SU-DHL-6 (cell line): Measurements from ENCODE around the gene ATG9B.

Experiments
- EZH2phosphoT487 ChIP-seq: fragments of 200-600 bp; sonication (generic), shearing (Covaris generic); conservative IDR thresholded peaks from 2 replicates; pipeline ENCODE4 v1.6.1; 2018; ENCODE audit warnings: mild to moderate bottlenecking, antibody characterized with exemption, low read length, moderate library complexity, mixed read lengths
- TF ChIP-seq, protein P1 (sequence below): fragments of 200-600 bp; sonication (generic); IDR thresholded peaks from one replicate; pipeline ENCODE4 v1.5.1; 2017; ENCODE audit warnings: antibody characterized with exemption, mild to moderate bottlenecking, low read length, moderate library complexity; ENCODE audit not compliant: insufficient read depth, poor library complexity, severe bottlenecking

DNA sequence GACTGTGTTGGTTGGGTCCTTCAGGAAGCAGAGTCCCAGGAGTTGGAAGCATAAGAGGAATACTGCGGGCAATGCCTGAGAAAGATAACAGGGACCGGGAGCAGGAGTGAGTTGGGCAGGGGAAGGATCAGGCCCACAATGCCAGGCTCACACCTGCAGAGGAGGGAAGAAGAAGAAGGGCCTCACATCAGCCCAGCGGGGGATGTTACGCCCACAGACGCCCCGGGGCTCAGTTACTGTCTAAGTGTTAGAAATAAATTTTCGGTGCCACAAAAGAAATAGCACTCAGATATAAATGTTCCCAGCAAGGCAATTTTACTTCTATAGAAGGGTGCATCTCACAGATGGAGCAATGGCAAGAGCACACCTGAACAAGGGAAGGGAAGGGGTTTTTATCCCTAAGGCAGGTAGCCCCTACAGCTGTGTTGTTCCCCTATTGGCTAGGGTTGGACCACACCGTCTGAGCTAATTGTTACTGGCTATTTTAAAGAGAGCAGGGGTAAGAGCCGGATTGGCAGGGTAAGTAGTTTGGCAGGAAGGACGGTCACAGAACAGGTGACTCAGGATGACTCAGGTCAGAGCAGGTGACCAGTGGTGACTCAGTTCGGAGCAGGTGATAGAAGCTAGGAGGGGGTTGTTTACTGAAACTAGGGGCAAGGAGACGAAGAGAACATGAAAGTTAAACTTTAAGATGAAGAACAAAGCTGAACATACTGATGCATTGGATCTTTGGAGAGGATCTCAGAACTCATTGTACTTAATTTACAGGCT, 33.7 kb downstream of the ATG9B start, which contains the start of gene NOS3:
- TF ChIP-seq, protein P1, sequence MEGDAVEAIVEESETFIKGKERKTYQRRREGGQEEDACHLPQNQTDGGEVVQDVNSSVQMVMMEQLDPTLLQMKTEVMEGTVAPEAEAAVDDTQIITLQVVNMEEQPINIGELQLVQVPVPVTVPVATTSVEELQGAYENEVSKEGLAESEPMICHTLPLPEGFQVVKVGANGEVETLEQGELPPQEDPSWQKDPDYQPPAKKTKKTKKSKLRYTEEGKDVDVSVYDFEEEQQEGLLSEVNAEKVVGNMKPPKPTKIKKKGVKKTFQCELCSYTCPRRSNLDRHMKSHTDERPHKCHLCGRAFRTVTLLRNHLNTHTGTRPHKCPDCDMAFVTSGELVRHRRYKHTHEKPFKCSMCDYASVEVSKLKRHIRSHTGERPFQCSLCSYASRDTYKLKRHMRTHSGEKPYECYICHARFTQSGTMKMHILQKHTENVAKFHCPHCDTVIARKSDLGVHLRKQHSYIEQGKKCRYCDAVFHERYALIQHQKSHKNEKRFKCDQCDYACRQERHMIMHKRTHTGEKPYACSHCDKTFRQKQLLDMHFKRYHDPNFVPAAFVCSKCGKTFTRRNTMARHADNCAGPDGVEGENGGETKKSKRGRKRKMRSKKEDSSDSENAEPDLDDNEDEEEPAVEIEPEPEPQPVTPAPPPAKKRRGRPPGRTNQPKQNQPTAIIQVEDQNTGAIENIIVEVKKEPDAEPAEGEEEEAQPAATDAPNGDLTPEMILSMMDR: no peak
- no peak for TF ChIP-seq EZH2phosphoT487
